ENCODE results near the gene LAMTOR5. TPM values are rescaled to one million over a fixed set of nuclear protein-coding genes. Genes with fewer than 3 reads are reported as not detected.

LAMTOR5 gene
- polyA plus RNA-seq: 100 to 1,000 TPM; 169 to 188 TPM

DNA sequence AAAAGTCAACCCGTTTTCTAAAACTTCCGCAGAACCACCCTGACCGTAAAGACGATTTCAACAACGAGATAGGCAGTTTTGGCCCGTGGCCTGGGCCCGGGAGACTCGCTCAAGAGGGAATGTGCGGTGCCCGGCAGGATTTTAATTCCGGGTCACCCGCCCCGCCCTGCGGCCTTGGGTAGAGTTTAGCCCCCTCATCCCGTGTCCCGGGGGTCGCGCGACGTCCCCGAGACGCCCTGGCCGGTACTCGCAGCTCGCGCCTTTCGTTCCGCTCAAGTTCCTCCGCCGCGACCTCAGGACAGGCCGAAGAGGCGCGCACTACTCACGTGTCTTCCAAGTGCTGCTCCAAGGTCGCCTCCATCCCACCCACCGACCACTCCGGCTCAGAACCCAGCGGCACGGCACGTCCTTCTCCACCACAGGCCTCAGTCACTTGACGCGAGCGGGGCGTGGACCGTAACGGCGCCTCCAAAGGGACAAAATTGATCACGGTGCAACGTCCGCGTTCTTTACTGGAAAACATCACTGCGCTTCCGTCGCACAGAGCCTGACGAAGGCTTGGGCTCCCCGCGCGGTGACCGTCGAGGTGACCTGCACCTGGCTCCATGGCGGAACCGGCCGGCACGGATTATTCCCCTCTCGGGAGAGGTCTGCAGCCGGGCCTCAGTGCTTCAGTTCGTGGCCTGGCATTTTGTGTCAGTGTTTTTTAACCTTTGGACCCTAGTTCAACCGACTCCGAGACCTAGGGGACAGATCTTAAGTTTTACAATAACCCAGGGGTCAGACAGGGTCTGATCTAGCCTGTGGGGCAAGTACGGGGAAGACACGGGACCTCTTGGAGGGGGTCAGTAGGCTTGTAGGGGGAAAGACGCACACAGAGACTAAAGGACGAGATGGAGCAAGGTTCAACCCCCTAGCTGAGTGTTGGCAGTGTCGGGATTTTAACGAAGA, at the start of gene LAMTOR5:
Gene LAMTOR5 (minus strand): TSS at position 435 of the 951 bp plus-strand sequence. CDS start 74 bp downstream, at position 361.
- H3K36me3 ChIP-seq (ENCODE audit: control insufficient read depth in 2 of 2, insufficient read depth in 2 of 2, low read length in 1 of 2): peaks cover 0 to 2% of the 10 kb centered on the region in 2 donors
- peak within 1 kb of the TSS; percentile 89 to 97 for H3K27ac ChIP-seq (ENCODE audit: low read depth in 2 of 2, low read length in 1 of 2)
- WGBS, 2 donors: 0% methylated on average over 72 to 76 of the region's 76 CpGs
- H3K9me3 ChIP-seq (ENCODE audit: control insufficient read depth in 2 of 2, insufficient read depth in 1 of 2, low read depth in 1 of 2, low read length in 1 of 2): no peaks in the 10 kb centered on the region
- peak within 1 kb of the TSS; percentile 90 to 95 for H3K4me3 ChIP-seq (ENCODE audit: low read depth in 1 of 2, low read length in 2 of 2)
- H3K27me3 ChIP-seq (ENCODE audit: control insufficient read depth in 1 of 2, insufficient read depth in 2 of 2, low read length in 2 of 2): no peaks in the 10 kb centered on the region
- H3K4me1 ChIP-seq (ENCODE audit: control insufficient read depth in 2 of 2, insufficient read depth in 2 of 2, low read length in 1 of 2): no peaks in the 10 kb centered on the region

DNA sequence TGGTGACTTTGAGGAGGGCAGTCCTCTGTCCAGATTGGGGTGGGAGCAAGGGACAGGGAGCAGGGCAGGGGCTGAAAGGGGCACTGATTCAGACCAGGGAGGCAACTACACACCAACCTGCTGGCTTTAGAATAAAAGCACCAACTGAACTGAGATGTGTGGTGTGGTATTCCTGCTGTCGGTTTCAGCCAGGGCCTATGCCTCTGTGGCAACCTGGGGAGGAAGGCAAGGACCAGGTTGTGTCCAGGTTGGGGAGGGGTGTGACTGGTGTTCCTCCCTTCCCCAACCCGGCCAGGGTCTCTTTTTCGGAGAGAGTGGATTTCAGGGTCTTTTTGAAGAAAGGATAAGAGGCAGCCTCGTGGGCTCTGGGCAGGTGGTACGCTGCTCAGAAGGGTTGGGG, 49.7 kb upstream of the LAMTOR5 start:
- H3K27ac ChIP-seq (ENCODE audit: low read depth in 2 of 2, low read length in 1 of 2): no peak overlapping the region
- 78 to 81% methylated on average over 5 of the region's 5 CpGs for WGBS, 2 donors

DNA sequence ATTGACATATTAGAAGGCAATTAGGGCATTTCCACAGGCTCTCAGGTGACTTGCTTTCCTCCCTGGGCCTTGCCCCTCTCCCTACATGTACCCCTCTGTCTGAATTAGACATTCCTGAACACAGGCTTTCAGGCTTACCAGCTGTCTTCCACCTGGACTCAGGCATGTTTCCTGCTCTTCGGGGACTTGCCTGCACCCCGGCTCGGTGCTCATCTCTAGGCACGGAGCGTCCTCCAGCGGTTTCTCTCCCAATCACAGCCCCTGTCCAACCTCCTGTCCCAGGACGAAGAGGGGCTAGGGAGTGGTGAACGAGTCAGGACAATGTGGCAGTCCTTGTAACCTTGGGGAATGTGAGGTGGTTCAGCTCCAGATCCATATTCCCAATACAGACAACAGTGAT, 47.7 kb upstream of the LAMTOR5 start:
- H3K4me3 ChIP-seq (ENCODE audit: low read depth in 1 of 2, low read length in 2 of 2): no peak overlapping the region
- H3K36me3 ChIP-seq (ENCODE audit: control insufficient read depth in 2 of 2, insufficient read depth in 2 of 2, low read length in 1 of 2): no peaks in the 10 kb centered on the region
- no peaks in the 10 kb centered on the region for H3K4me1 ChIP-seq (ENCODE audit: control insufficient read depth in 2 of 2, insufficient read depth in 2 of 2, low read length in 1 of 2)
- H3K9me3 ChIP-seq (ENCODE audit: control insufficient read depth in 2 of 2, insufficient read depth in 1 of 2, low read depth in 1 of 2, low read length in 1 of 2): no peaks in the 10 kb centered on the region
- H3K27me3 ChIP-seq (ENCODE audit: control insufficient read depth in 1 of 2, insufficient read depth in 2 of 2, low read length in 2 of 2): no peaks in the 10 kb centered on the region
- no peak overlapping the region for H3K27ac ChIP-seq (ENCODE audit: low read depth in 2 of 2, low read length in 1 of 2)
- WGBS, 2 donors: 68 to 71% methylated on average over 8 of the region's 8 CpGs

More for the DNA sequence above, 49.7 kb upstream of the LAMTOR5 start:
- H3K9me3 ChIP-seq (ENCODE audit: control insufficient read depth in 2 of 2, insufficient read depth in 1 of 2, low read depth in 1 of 2, low read length in 1 of 2): no peaks in the 10 kb centered on the region
- no peaks in the 10 kb centered on the region for H3K4me1 ChIP-seq (ENCODE audit: control insufficient read depth in 2 of 2, insufficient read depth in 2 of 2, low read length in 1 of 2)
- no peak overlapping the region for H3K4me3 ChIP-seq (ENCODE audit: low read depth in 1 of 2, low read length in 2 of 2)
- H3K27me3 ChIP-seq (ENCODE audit: control insufficient read depth in 1 of 2, insufficient read depth in 2 of 2, low read length in 2 of 2): no peaks in the 10 kb centered on the region
- H3K36me3 ChIP-seq (ENCODE audit: control insufficient read depth in 2 of 2, insufficient read depth in 2 of 2, low read length in 1 of 2): no peaks in the 10 kb centered on the region

DNA sequence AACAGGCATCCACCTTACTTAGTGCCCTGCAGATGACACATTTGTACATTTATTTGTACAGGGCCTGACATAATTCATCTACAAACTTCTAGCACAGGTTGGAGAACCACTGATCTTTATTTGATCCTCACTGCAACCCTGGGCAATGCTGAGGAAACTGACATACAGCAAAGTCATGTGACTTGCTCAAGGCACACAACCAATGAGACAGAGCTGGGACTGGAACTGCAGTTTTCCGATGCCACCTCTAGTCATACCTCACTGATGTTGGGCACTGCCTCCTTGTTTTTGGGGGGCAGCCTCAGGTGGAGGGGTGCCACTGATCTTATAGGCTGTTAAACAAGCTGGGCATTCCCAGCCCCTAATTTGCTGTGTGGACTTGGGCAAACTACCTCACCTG, 46.8 kb upstream of the LAMTOR5 start:
- no peaks in the 10 kb centered on the region for H3K9me3 ChIP-seq (ENCODE audit: control insufficient read depth in 2 of 2, insufficient read depth in 1 of 2, low read depth in 1 of 2, low read length in 1 of 2)
- H3K36me3 ChIP-seq (ENCODE audit: control insufficient read depth in 2 of 2, insufficient read depth in 2 of 2, low read length in 1 of 2): no peaks in the 10 kb centered on the region
- H3K4me1 ChIP-seq (ENCODE audit: control insufficient read depth in 2 of 2, insufficient read depth in 2 of 2, low read length in 1 of 2): no peaks in the 10 kb centered on the region
- no peaks in the 10 kb centered on the region for H3K27me3 ChIP-seq (ENCODE audit: control insufficient read depth in 1 of 2, insufficient read depth in 2 of 2, low read length in 2 of 2)
- H3K27ac ChIP-seq (ENCODE audit: low read depth in 2 of 2, low read length in 1 of 2): no peak overlapping the region
- WGBS, 2 donors: 82 to 100% methylated on average over 1 of the region's 1 CpG
- no peak overlapping the region for H3K4me3 ChIP-seq (ENCODE audit: low read depth in 1 of 2, low read length in 2 of 2)

DNA sequence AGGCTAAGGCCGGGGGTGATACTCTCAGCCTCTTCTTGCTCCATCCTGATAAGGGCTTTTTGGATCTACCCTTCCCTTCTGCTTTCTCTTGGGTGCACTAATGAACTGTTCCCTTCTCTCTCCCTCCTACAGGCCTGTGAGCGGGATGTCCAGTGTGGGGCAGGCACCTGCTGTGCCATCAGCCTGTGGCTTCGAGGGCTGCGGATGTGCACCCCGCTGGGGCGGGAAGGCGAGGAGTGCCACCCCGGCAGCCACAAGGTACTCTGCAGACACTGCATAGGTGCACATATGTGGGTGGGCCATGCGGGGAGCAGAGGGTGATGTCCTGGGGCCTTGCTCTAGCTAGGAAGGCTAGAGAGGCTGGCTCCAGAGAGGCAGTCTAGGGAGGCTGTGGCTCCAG, 46.3 kb upstream of the LAMTOR5 start:
- H3K36me3 ChIP-seq (ENCODE audit: control insufficient read depth in 2 of 2, insufficient read depth in 2 of 2, low read length in 1 of 2): no peaks in the 10 kb centered on the region
- H3K4me1 ChIP-seq (ENCODE audit: control insufficient read depth in 2 of 2, insufficient read depth in 2 of 2, low read length in 1 of 2): no peaks in the 10 kb centered on the region
- no peak overlapping the region for H3K4me3 ChIP-seq (ENCODE audit: low read depth in 1 of 2, low read length in 2 of 2)
- H3K9me3 ChIP-seq (ENCODE audit: control insufficient read depth in 2 of 2, insufficient read depth in 1 of 2, low read depth in 1 of 2, low read length in 1 of 2): no peaks in the 10 kb centered on the region
- no peaks in the 10 kb centered on the region for H3K27me3 ChIP-seq (ENCODE audit: control insufficient read depth in 1 of 2, insufficient read depth in 2 of 2, low read length in 2 of 2)
- 85 to 92% methylated on average over 9 of the region's 9 CpGs for WGBS, 2 donors
- H3K27ac ChIP-seq (ENCODE audit: low read depth in 2 of 2, low read length in 1 of 2): no peak overlapping the region

DNA sequence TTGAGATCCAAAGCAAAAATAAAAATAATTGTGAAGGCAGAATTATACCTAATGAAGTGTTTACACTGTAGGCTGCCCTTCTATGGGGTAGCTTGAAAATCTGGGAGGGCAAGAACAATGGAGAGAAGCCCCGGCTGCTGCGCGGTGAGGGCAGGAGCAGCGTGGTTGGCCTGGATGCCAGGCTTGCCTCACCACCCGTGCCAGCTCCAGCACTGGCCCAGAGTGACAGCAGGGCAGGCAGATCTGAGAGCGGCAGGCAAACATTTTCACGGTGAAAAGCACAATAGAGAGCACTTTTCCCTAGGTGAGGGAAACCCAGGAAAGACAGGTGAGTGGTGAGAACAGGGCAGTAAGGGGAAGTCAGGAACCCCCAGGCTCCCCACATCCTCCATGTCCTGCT, 44.8 kb upstream of the LAMTOR5 start:
- no peaks in the 10 kb centered on the region for H3K27me3 ChIP-seq (ENCODE audit: control insufficient read depth in 1 of 2, insufficient read depth in 2 of 2, low read length in 2 of 2)
- H3K4me3 ChIP-seq (ENCODE audit: low read depth in 1 of 2, low read length in 2 of 2): no peak overlapping the region
- no peaks in the 10 kb centered on the region for H3K9me3 ChIP-seq (ENCODE audit: control insufficient read depth in 2 of 2, insufficient read depth in 1 of 2, low read depth in 1 of 2, low read length in 1 of 2)
- no peaks in the 10 kb centered on the region for H3K36me3 ChIP-seq (ENCODE audit: control insufficient read depth in 2 of 2, insufficient read depth in 2 of 2, low read length in 1 of 2)
- H3K27ac ChIP-seq (ENCODE audit: low read depth in 2 of 2, low read length in 1 of 2): no peak overlapping the region
- H3K4me1 ChIP-seq (ENCODE audit: control insufficient read depth in 2 of 2, insufficient read depth in 2 of 2, low read length in 1 of 2): no peaks in the 10 kb centered on the region
- WGBS, 2 donors: 59 to 63% methylated on average over 7 of the region's 7 CpGs

DNA sequence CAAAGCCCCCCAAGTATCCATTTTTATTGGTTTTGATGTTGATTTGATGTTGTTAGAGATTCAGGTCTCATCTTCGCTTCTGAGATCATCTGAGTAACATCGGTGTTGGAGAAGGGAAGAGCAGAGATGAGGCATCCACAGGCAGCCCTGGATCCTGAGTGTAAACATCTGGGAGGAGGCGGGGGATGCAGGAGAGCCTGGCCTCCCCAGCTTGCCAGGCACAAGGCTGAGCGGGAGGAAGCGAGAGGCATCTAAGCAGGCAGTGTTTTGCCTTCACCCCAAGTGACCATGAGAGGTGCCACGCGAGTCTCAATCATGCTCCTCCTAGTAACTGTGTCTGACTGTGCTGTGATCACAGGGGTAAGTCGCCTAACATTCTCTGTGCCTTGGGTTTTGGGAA, 43.4 kb upstream of the LAMTOR5 start, which contains the start of gene PROK1:
Gene PROK1 (plus strand): TSS at position 221 of the 400 bp plus-strand sequence. CDS start 68 bp downstream, at position 289.
- WGBS, 2 donors: 58 to 75% methylated on average over 8 of the region's 8 CpGs
- no peak within 1 kb of the TSS for H3K27ac ChIP-seq (ENCODE audit: low read depth in 2 of 2, low read length in 1 of 2)

DNA sequence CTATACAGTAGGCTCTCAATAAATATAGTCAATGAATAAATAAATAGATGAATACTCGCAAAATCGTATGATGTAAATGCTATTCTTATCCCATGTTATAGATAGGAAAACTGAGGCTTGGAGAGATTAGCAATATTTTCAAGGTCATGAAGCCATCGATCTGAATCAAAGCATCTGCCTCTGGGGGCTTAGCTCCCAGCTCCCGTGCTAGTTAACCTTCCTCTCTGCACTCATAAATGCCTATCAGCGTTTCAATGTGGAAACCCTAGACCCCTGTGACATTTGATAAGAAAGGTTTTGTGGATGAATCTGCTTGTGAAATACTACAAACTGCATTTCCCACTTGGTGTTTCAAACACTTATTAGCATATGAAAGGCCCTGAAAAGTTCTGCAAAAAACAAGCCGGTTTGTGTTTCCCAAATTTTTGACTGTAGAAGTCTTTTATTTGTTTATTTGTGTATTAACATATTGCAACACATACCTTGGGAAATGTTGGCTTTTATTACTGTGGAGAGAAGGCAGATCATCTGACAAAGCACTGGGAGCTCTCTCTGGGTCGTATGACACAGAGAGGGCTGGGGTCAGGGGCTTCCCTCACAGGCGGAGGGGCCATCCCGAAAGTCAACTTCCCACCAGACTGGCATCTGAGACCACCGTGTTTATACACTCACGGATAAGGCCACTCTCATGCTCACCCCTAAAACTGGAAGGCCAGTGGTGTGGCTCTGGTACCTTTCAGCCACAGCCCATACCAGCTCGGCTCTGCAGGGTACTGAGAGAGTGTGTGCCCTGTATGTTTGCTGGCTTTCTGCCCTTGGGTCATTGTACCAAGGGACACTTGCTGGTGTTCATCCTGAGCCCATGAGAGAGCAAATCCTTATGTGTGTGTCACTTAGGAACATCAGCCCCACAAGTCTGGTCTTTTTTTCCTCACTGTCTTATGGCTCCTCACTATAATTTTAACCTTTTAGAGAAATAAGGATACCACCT, 42.5 kb upstream of the LAMTOR5 start:
- no peaks in the 10 kb centered on the region for H3K27me3 ChIP-seq (ENCODE audit: control insufficient read depth in 1 of 2, insufficient read depth in 2 of 2, low read length in 2 of 2)
- WGBS, 2 donors: 46 to 55% methylated on average over 12 of the region's 12 CpGs
- no peaks in the 10 kb centered on the region for H3K36me3 ChIP-seq (ENCODE audit: control insufficient read depth in 2 of 2, insufficient read depth in 2 of 2, low read length in 1 of 2)
- no peak overlapping the region for H3K27ac ChIP-seq (ENCODE audit: low read depth in 2 of 2, low read length in 1 of 2)
- H3K4me3 ChIP-seq (ENCODE audit: low read depth in 1 of 2, low read length in 2 of 2): no peak overlapping the region
- no peaks in the 10 kb centered on the region for H3K9me3 ChIP-seq (ENCODE audit: control insufficient read depth in 2 of 2, insufficient read depth in 1 of 2, low read depth in 1 of 2, low read length in 1 of 2)
- H3K4me1 ChIP-seq (ENCODE audit: control insufficient read depth in 2 of 2, insufficient read depth in 2 of 2, low read length in 1 of 2): no peaks in the 10 kb centered on the region

More for the DNA sequence above, 43.4 kb upstream of the LAMTOR5 start, which contains the start of gene PROK1:
- Histone ChIP-seq H3K4me3 (ENCODE audit: low read depth in 1 of 2, low read length in 2 of 2) (no peak within 1 kb of the TSS), H3K27me3 (ENCODE audit: control insufficient read depth in 1 of 2, insufficient read depth in 2 of 2, low read length in 2 of 2) (no peaks in the 10 kb centered on the region), H3K4me1 (ENCODE audit: control insufficient read depth in 2 of 2, insufficient read depth in 2 of 2, low read length in 1 of 2) (no peaks in the 10 kb centered on the region), H3K36me3 (ENCODE audit: control insufficient read depth in 2 of 2, insufficient read depth in 2 of 2, low read length in 1 of 2) (no peaks in the 10 kb centered on the region), H3K9me3 (ENCODE audit: control insufficient read depth in 2 of 2, insufficient read depth in 1 of 2, low read depth in 1 of 2, low read length in 1 of 2) (no peaks in the 10 kb centered on the region)

DNA sequence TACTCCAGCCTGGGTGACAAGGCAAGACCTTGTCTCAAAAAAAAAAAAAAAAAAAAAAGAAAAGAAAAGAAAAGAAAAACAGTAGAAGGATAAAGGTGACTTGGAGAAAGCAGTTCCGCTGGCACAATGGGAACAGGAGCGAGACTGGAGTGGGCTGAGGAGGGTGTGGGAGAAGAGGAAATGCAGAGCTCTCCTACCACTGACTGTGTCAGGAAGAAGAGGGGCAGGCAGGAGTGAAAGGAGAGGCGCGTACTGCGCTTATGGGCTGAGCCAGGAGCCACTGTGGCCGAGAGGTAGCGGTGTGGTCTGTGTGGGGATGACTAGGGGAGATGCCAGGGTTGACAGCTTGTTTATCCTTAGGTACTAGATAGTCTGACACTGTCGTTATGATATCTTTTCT, 37.1 kb upstream of the LAMTOR5 start:
- Histone ChIP-seq H3K9me3 (ENCODE audit: control insufficient read depth in 2 of 2, insufficient read depth in 1 of 2, low read depth in 1 of 2, low read length in 1 of 2) (no peaks in the 10 kb centered on the region), H3K27ac (ENCODE audit: low read depth in 2 of 2, low read length in 1 of 2) (no peak overlapping the region), H3K27me3 (ENCODE audit: control insufficient read depth in 1 of 2, insufficient read depth in 2 of 2, low read length in 2 of 2) (no peaks in the 10 kb centered on the region), H3K4me1 (ENCODE audit: control insufficient read depth in 2 of 2, insufficient read depth in 2 of 2, low read length in 1 of 2) (no peaks in the 10 kb centered on the region), H3K36me3 (ENCODE audit: control insufficient read depth in 2 of 2, insufficient read depth in 2 of 2, low read length in 1 of 2) (no peaks in the 10 kb centered on the region), H3K4me3 (ENCODE audit: low read depth in 1 of 2, low read length in 2 of 2) (no peak overlapping the region)
- WGBS, 2 donors: 73 to 80% methylated on average over 8 of the region's 8 CpGs
